Keratinocyte (primary cell): ENCODE measurements around the gene FAM217B. TPM values are rescaled to one million over a fixed set of nuclear protein-coding genes. Genes with fewer than 3 reads are reported as not detected.

Experiments
- DNase-seq: peaks from one replicate; pipeline ENCODE4 v3.0.0-alpha.2; 2011; ENCODE audit warnings: low read depth, missing footprints, low spot score
- FAIRE-seq: peaks from 2 replicates; lab custom pipeline; 2011; peaks lifted over from hg19 to GRCh38; lab: Jason Lieb, UNC
- H2AFZ ChIP-seq: 2 replicates; pipeline ENCODE4 v1.6.0; 2012; ENCODE audit warnings: low read length, control low read depth, inconsistent platforms; ENCODE audit not compliant: control insufficient read depth
- H3K27ac ChIP-seq: 2 replicates; pipeline ENCODE4 v1.5.1; 2011; ENCODE audit warnings: low read length; ENCODE audit not compliant: control insufficient read depth, insufficient read depth
- H3K27me3 ChIP-seq: 3 replicates; pipeline ENCODE4 v1.6.0; 2011; ENCODE audit warnings: low read length; ENCODE audit not compliant: control insufficient read depth, insufficient read depth; ENCODE audit errors: extremely low read depth
- H3K36me3 ChIP-seq, 2 experiments: 2 replicates in 1 of 2; 3 replicates in 1 of 2; pipeline ENCODE4 v1.5.1; 2011; ENCODE audit warnings: low read length in 2 of 2, mild to moderate bottlenecking in 1 of 2; ENCODE audit not compliant: control insufficient read depth in 2 of 2, insufficient read depth in 2 of 2; ENCODE audit errors: extremely low read depth in 1 of 2
- H3K4me1 ChIP-seq: 3 replicates; pipeline ENCODE4 v1.5.1; 2011; ENCODE audit warnings: low read length; ENCODE audit not compliant: control insufficient read depth, insufficient read depth; ENCODE audit errors: extremely low read depth
- H3K4me2 ChIP-seq: 3 replicates; pipeline ENCODE4 v1.6.0; 2011; ENCODE audit warnings: low read depth, low read length; ENCODE audit not compliant: control insufficient read depth, insufficient read depth; ENCODE audit errors: extremely low read depth
- H3K4me3 ChIP-seq, 3 experiments: fragments of 200-600 bp in 1 of 3; sonication (generic) in 1 of 3; 2 replicates in 2 of 3; 3 replicates in 1 of 3; pipeline ENCODE4 v1.5.1; 2011 to 2016; ENCODE audit warnings: low read length in 3 of 3, mild to moderate bottlenecking in 3 of 3, control low read depth in 2 of 3, inconsistent platforms in 1 of 3, low read depth in 1 of 3, mixed read lengths in 1 of 3, mixed run types in 1 of 3, moderate library complexity in 1 of 3; ENCODE audit not compliant: control insufficient read depth in 2 of 3, insufficient read depth in 2 of 3; ENCODE audit errors: extremely low read depth in 1 of 3
- H3K79me2 ChIP-seq: 2 replicates; pipeline ENCODE4 v1.6.0; 2012; ENCODE audit warnings: low read length; ENCODE audit not compliant: control insufficient read depth, insufficient read depth
- H3K9ac ChIP-seq: 3 replicates; pipeline ENCODE4 v1.6.0; 2011; ENCODE audit warnings: low read length; ENCODE audit not compliant: control insufficient read depth, insufficient read depth; ENCODE audit errors: extremely low read depth
- H3K9me1 ChIP-seq: 3 replicates; pipeline ENCODE4 v1.6.0; 2011; ENCODE audit warnings: low read length; ENCODE audit not compliant: control insufficient read depth, insufficient read depth; ENCODE audit errors: extremely low read depth
- H3K9me3 ChIP-seq: 2 replicates; pipeline ENCODE4 v1.5.1; 2012; ENCODE audit warnings: low read depth, low read length; ENCODE audit not compliant: control insufficient read depth
- H4K20me1 ChIP-seq: 3 replicates; pipeline ENCODE4 v1.6.0; 2011; ENCODE audit warnings: low read length; ENCODE audit not compliant: control insufficient read depth, insufficient read depth; ENCODE audit errors: extremely low read depth
- EZH2 ChIP-seq: IDR thresholded peaks from one replicate; pipeline ENCODE4 v1.6.1; 2012; ENCODE audit warnings: inconsistent platforms, mild to moderate bottlenecking, low read length, moderate library complexity
- dilution Hi-C: fragments of 300-500 bp; cut with MboI; formaldehyde crosslinking; loops from one replicate; pipeline ENCODE4 v1.7.0; 2020; ENCODE audit warnings: low sequenced_read_pairs; ENCODE audit not compliant: extremely low pct_ligation_motif_present
- polyA plus RNA-seq, 5 experiments: library from polyadenylated mRNA; depleted of rRNA in 3 of 5; stranded (reverse) in 3 of 5; stranded (forward) in 1 of 5; unstranded in 1 of 5; fragments of >200 nt; gene quantifications; 1 replicate in 1 of 5; 2 replicates in 3 of 5; 3 replicates in 1 of 5; pipeline versions ENCODE4 v1.2.1 to v1.2.3, GENCODE V29; 2011 to 2012; ENCODE audit warnings: missing spikeins in 2 of 5, low read depth in 1 of 5, low replicate concordance in 1 of 5
- TF ChIP-seq, protein P1 (sequence below), 3 experiments: IDR thresholded peaks in 1 of 3; conservative IDR thresholded peaks in 1 of 3; optimal IDR thresholded peaks in 1 of 3; 2 replicates in 2 of 3; 3 replicates in 1 of 3; pipeline versions ENCODE3 to v1.5.1; 2011; ENCODE audit warnings: low read length in 3 of 3, mild to moderate bottlenecking in 3 of 3, moderate library complexity in 2 of 3, control low read depth in 1 of 3, inconsistent platforms in 1 of 3; ENCODE audit not compliant: insufficient read depth in 2 of 3; ENCODE audit errors: extremely low read depth in 1 of 3

The FAM217B gene
- polyA plus RNA-seq, 1 donor (not counting 4 experiments of a cell fraction or from before 2014, with no cell fraction given) = 10.1 TPM

DNA sequence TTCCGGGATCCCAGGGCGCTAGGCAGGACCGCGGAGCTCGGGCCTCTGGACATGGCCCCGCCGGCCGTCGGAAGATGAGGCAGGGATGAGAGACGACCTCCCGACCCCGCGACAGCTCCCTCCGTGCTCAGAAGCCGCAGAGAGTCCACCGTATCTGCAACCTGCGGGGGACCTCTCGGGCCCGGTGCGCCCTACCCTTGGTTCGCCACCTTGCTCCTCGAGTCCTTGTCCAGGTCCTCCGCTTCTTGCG is 385 bp upstream of the FAM217B start:
- H3K79me2 ChIP-seq = peaks cover 24% of the 10 kb centered on the region
- H2AFZ ChIP-seq = peak overlapping the region; percentile 89
- DNase-seq = no peak
- FAIRE-seq = no peak
- peaks cover 36% of the 10 kb centered on the region for H3K4me1 ChIP-seq
- H3K9ac ChIP-seq = peak overlapping the region; percentile 82
- H4K20me1 ChIP-seq = no peaks in the 10 kb centered on the region
- no peaks in the 10 kb centered on the region for H3K9me3 ChIP-seq
- peak overlapping the region; percentile 77 for H3K27ac ChIP-seq
- no peaks in the 10 kb centered on the region for H3K27me3 ChIP-seq
- no peaks in the 10 kb centered on the region for H3K9me1 ChIP-seq
- H3K4me3 ChIP-seq = peak overlapping the region; percentile 63 to 68 (median 68)
- peak overlapping the region; percentile 79 for H3K4me2 ChIP-seq
- TF ChIP-seq, protein P1, sequence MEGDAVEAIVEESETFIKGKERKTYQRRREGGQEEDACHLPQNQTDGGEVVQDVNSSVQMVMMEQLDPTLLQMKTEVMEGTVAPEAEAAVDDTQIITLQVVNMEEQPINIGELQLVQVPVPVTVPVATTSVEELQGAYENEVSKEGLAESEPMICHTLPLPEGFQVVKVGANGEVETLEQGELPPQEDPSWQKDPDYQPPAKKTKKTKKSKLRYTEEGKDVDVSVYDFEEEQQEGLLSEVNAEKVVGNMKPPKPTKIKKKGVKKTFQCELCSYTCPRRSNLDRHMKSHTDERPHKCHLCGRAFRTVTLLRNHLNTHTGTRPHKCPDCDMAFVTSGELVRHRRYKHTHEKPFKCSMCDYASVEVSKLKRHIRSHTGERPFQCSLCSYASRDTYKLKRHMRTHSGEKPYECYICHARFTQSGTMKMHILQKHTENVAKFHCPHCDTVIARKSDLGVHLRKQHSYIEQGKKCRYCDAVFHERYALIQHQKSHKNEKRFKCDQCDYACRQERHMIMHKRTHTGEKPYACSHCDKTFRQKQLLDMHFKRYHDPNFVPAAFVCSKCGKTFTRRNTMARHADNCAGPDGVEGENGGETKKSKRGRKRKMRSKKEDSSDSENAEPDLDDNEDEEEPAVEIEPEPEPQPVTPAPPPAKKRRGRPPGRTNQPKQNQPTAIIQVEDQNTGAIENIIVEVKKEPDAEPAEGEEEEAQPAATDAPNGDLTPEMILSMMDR (optimal IDR thresholded peaks at IDR 0.05 in 1 of 3, IDR thresholded peaks at IDR 0.05 in 1 of 3, conservative IDR thresholded peaks at IDR 0.05 in 1 of 3; ENCODE audit: extremely low read depth in 1 of 3, insufficient read depth in 2 of 3, low read length in 3 of 3) = no peak
- TF ChIP-seq EZH2 = no peak
- H3K36me3 ChIP-seq = peaks cover 4 to 8% of the 10 kb centered on the region in 2 experiments
- dilution Hi-C loops = no loop called here

DNA sequence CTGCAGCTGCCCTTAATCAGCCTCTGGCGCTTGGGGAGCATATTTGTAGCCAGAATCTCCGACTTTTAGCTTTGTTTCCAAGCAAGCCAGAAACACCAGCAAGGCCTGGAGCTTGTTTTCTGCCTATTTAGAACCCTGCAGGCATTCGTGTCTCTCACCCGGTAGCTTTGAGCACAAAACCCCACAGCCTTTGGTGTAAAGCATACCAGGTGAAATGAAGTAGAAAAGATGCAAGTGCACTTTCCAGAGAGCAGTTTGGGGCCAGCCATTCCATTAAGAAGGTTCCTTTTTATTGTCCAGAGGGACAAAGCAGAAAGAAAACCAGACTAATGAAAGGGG is 736 bp downstream of the FAM217B start:
- Histone ChIP-seq H3K36me3 (peaks cover 4 to 9% of the 10 kb centered on the region in 2 experiments), H3K4me3 (peak overlapping the region; percentile 63 to 68 (median 68)), H3K4me1 (peaks cover 36% of the 10 kb centered on the region), H3K27me3 (no peaks in the 10 kb centered on the region), H2AFZ (peak overlapping the region; percentile 99), H3K27ac (peak overlapping the region; percentile 77), H3K9me3 (no peaks in the 10 kb centered on the region), H4K20me1 (no peaks in the 10 kb centered on the region), H3K79me2 (peaks cover 24% of the 10 kb centered on the region), H3K9ac (peak overlapping the region; percentile 82), H3K9me1 (no peaks in the 10 kb centered on the region), H3K4me2 (peak overlapping the region; percentile 79)
- no peak for FAIRE-seq
- dilution Hi-C loops = no loop called here
- no peak for DNase-seq
- no peak for TF ChIP-seq EZH2
- TF ChIP-seq, protein P1 (optimal IDR thresholded peaks at IDR 0.05 in 1 of 3, IDR thresholded peaks at IDR 0.05 in 1 of 3, conservative IDR thresholded peaks at IDR 0.05 in 1 of 3; ENCODE audit: extremely low read depth in 1 of 3, insufficient read depth in 2 of 3, low read length in 3 of 3) = no peak
